Kidney glomerular epithelial cell (primary cell): ENCODE measurements around the gene C4orf51.

Source experiments
- DNase-seq: peaks from one replicate; lab custom pipeline; 2025; lab: John Stamatoyannopoulos, UW

The C4orf51 gene

DNA sequence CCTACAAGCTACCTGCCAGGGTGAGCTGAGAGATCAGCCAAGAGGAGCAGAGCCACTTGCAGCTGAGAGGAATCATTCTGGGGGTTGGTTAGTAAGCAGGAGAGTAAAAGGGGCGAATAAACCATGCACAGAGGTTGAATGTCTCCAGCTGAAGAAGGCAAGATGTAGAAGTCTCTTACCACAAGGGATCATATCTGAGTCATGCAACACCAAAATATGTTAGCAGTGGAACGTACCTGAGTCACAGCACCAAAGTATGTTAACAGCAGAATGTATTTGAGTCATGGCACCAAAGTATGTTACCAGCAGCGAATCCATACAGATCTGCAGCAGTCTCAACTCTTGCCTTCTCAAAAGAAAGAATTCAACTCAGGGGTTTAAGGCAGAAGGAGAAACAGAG, 29.9 kb downstream of the C4orf51 start:
- DNase-seq = peak; percentile 58

DNA sequence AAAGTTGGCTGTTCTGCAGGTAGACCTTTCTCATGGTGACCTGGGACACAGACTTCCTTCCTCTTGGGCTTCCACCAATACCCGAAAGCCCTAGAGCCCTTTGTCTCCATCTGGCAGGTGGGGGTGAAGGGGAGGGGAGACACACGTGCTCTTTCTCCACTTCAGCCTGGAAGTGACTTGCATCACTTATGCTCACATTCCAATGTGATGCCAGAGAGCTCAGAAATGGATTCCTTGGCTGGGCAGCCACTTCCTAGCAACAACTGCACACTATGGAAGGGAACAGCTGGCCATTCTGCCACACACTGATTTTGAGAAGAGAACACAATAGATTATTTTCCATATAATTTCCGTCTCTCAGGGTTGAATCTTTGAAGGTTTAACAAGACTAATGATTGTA, 36.3 kb downstream of the C4orf51 start:
- no peak for DNase-seq

DNA sequence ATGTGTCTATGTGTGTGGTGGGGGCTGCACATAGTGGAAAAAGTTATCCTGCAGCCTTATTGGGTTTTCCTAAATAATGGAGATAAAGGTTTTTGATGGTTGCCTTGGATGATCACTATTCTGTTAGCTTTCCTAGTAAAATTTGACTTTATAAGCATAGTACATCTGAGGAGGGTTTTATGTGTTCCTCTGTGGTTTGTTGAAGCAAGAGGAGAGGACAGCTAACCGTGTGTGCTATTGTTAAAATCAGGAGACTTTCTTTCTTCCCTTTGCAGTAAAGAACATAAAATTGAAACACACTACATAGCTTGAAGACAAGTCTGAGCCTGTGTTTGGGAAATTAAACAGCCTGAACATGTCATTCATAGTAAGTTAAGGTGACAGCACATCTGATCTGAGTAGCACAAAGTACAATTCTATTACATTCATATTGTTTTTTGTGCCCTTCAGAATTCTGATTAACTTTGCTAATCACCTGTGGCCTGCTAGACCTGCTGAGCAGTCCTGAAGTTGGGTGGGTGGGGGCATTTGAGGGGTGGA, 36.8 kb downstream of the C4orf51 start:
- DNase-seq = no peak

- no peak for DNase-seq
Measured at GRCh38 chr4:145719752-145720624, 40.0 kb downstream of the C4orf51 start.

DNA sequence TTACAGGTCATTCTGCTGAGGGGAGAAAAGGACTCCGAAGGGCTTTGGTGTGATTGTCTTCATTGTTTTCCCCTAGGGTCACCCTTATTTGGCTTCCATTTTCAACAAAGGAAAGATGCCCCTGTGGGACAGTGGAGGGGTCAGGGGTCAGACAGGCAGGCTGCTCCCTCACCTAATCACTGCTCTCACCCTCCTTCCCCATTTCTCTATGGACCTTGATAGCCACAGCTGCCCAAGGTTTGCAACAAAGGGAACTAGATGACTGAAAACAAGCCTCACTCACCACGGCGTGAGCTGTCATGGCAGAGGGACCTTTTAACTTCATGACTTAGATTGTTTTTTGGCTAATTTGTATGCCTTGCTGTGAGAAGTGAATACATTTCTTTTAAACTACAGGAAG, 40.7 kb downstream of the C4orf51 start:
- no peak for DNase-seq

- DNase-seq = no peak
Measured at GRCh38 chr4:145722561-145722960, 42.6 kb downstream of the C4orf51 start.

GRCh38 chr4:145723336-145723735, 43.4 kb downstream of the C4orf51 start:
- DNase-seq = no peak

DNA sequence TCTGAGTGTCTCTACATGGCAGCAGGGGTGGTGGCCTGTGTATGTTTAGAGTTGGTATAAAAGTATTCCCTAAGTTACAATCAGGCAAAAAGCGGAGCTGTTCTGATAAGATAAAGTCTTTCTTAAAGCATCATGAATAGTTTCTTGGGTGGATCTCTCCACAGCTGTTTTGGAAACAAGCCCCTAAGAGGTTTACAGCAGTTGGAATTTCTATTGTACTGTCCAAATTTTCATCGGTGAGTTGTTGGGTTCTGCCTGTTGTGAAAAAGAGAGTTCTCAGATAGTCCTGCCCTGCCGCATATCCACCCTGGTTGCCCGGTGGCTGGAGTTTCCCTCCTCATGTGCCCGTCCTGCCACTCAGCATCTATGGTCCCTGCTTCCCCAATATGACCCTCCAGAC, 50.1 kb downstream of the C4orf51 start:
- DNase-seq = no peak

DNA sequence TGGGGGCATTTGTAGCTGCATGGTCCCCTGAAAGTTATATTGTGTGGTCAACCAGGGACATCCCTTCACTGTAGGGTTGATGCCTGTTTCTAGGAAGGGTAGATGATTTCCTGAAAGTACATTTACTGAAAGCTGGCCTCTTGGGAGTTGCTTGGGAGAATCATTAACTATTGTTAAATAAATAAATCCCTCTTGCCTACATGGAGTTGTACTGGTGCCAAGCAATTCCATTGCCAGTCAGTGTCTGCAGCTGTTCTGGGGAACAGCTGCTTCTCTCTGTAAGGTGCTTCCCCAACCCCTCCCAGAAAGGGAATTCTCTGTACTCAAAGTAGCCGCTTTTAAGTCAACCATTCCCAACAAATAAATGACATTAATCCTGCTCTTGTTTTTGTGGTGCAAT, 51.1 kb downstream of the C4orf51 start:
- peak; percentile 90 for DNase-seq

- no peak for DNase-seq
Measured at GRCh38 chr4:145732001-145732815, 52.3 kb downstream of the C4orf51 start.

DNA sequence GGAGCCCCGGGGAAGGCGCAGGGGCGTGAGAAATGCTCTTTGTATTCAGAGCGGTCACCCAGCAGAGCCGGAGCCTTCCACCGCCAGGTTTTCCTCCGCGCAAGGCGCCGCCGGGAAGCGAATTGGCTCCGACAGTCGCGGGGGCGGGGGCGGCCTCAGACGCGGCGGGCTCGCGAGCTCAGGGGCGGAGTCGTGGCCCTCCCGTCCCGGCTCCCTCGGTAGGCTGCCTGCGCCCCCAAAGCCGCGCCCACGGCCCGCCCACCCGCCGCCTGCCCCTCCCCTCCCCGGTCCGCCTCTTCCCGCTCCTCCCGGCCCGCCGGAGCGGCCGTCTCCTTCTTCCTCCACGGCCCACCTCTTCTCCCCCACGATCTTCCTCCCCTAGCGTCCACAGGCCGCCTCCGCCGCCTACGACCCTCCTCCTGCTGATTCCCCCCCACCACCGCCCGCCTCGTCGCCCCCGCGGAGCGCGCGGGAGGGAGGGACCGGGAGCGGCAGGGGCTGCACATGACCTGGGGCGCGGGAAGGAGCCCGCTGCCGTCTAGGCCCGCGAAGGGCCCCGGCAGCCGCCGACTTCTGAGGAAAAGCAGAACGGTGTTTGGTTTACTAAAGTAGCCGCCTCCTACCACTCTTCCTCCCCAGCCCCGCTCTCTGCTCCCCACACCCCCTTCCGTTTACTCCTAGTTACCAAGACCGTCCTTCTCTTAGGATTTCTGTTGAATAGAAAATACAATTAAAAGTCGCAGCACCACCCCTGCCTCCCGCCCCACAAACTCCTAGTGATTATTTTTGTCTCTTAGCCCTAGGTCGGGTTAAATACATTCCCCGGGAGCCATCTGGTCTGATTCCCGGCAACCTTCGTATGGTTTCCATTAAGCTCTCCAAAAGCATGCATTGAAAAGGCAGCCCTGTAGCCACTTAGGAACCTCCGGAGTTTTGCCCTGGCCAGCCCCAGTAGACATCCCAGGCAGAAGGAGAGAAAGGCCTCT, 53.2 kb downstream of the C4orf51 start:
- peak; percentile 92 for DNase-seq

DNA sequence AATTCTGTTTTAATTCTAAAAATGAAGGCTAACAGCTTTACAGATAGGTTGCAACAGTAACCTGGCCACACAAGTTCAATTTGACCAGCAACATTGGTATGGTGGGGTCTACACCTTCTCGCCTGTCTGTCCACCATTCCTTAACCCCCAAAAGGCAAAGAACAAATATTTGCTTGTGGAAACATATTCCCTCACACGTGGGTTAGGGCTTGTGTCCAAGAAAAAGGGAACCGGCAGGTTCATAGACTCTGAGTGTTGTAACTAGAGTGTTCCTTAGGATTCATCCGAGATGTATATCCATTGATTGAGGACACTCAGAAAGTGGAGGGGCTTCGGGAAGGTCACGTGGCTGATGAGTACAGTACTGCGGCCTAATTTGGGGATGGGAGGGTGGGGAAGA, 54.1 kb downstream of the C4orf51 start:
- DNase-seq = no peak

DNA sequence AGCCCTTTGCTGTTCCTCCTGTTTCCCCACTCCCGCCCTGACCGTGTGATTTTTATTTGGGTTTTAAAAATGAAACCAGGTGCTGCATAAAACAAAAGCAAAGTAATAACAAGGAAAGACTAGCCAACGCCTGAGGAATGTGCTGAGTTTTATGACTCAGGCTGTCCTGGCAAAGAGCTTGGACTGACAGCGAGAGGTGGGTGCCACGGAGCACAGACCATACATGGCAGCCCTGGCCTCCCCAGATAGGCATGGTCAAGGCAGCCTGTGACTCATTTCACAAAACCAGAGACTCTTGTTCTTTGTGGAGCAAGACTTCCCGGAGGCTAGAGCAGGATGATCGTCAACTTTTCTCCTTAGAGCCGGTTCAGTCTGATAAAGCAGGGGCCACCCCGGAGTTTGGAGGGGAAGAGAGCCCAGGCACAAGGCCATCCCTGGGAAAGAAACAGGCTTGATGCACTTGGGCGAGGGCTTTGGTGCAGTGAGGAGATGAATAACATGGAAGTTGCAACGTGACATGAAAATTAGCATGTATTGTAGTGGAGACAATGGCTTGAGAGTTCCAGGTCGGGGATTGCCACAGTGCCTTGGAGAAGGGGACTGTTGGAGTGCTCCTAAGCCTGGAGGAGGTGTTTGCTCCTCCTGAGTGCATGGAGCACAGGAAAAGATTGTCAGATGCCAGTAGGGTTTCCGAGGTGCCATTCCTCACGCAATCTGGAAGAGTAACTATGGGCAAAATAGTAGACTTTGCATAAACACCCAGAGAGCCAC, 54.8 kb downstream of the C4orf51 start:
- peak; percentile 95 for DNase-seq

DNA sequence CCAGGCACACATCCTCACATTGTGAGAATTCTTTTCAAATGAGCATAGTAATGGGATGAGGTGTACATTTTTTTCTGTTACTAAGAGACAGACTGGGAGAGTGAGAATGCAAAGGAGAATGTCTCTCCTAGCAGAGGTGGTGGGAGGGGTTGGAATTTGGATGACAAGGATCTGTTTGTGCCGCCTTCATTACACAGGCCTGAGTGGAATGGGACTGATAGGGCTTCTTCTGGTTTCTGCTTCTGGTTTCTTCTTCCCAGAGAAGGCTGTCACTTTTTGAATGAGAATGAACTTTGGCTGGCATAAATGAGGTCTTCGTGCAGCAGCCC, 55.4 kb downstream of the C4orf51 start:
- DNase-seq = peak; percentile 100

DNA sequence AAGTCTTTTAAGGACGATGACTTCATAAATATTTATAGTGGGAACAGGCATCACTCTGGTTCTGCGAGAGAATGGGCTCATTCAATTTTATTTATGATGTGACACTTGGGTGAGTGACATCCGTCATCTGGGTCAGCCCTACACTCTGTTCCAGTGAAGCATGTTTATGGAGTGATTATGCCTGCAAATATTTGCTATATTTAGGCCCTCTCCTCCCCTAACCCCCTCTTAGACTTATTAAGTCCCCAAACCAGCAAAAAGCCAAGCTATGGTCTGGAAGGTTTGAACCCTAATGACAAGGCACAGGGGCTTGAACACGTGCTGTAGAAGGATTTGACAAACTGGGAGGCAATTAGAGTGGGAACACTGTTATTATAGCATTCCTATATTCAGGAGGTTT, 55.9 kb downstream of the C4orf51 start:
- DNase-seq = no peak

GRCh38 chr4:145736241-145736831, 56.4 kb downstream of the C4orf51 start:
- DNase-seq = no peak

GRCh38 chr4:145739845-145740244, 59.9 kb downstream of the C4orf51 start:
- DNase-seq = peak; percentile 62

DNA sequence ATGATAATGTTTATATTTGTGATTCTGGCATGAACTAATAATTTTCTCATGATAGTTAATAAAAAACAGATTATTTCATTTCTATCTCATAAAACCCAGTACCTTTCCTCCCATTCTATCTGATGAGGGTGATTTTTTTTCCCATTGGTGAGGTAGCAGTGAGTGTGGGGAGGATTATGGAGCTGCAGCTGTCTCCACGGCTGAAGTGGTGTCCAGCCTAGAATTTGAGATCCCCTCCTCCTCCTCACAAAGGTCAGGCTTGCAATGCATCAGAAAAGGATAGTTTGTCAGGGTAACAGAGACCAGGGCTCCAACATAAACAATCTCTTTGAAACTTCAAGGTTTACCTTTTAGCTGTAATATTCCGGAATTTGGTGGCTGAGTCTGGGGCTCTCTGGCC, 60.9 kb downstream of the C4orf51 start:
- no peak for DNase-seq

DNA sequence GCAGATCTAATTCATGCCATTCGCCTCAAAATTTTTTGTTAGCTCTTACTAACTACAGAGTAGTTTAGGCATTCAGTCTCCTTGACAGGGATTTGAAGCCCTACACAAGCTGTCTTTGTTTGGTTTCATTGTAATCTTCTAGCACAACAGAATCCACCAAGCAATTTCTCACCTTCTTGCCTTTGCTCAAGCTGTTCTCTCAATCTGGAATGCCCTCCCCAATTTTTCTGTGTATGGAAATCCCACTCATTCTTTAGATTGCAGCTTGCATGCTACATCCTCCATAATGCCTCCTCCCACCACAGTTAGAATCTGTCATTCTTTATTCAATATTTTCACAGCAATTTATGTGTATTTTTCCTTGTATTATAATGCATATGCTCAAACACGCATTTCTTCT, 63.7 kb downstream of the C4orf51 start:
- no peak for DNase-seq

DNA sequence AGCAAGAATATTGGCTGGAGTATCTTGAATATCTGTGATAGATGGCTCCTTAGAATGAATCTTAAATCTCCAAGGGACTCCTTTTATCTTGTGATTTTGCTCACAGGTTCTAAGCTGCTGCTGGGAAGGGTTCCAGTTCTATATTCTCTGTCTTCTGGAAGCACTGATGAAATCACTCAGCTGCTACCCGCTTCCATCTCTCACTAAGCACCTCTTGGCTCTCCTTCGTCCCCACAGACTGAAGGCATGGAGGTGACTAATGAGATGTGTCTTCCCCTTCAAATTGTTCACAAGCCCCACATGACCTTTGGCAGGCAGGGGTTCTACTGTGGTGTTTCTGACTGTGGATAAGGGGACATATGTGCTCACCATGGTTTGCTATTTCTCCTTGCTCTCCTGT, 75.9 kb downstream of the C4orf51 start:
- DNase-seq = no peak

GRCh38 chr4:145756244-145756643, 76.3 kb downstream of the C4orf51 start:
- DNase-seq = no peak
